ENCODE measurements around the gene RELB. TPM values are rescaled to one million over a fixed set of nuclear protein-coding genes. Genes with fewer than 3 reads are reported as not detected.

Gene RELB
- total RNA-seq, 4 donors from 2014 or later: 8.4 to 21.5 (median 12.9) TPM

DNA sequence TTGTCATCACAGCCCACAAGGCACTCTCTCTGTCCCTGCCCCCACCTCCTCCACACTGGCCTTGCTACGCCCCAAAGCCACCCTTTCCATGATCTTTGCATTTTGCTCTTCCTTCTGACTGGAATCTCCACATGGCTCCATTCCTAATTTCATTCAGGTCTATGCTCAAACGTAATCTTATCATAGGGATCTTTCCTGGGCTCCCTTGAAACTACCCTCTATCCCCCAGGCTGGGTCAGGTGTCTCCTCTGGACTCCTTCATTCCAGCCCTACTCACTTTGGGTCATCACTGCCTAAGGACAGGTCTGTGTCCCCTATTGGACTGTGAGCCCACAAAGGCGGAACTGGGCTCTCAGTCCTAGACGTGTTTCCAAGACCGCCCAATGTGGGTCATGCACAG is 80.9 kb downstream of the RELB start:
- in situ Hi-C loops (cut with MboI; ENCODE audit: low sequenced_read_pairs in 4 of 4): no loop called here

DNA sequence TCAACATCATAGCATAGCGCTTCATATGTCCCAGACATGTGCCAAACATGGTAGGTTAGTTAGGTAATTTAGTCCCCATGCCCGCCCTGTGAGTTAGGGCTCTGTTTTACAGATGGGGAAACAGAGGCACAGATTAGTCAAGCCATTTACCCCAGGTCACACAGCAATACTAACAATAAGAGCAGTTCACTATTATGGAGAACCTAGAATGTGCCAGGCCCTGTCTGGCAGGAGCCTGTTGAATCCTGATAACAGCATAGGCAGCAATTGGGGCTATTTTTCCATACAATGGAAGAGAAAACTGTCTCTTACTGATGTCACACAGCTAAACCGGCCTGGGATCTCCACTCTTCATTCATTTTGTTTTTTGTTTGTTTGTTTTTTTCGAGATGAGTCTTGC is 85.2 kb downstream of the RELB start:
- Histone ChIP-seq H3K4me1 (peaks cover 8% of the 10 kb centered on the region in 2 donors), H3K4me3 (no peak overlapping the region), H3K27ac (no peak overlapping the region), H3K27me3 (no peaks in the 10 kb centered on the region), H3K9me3 (no peaks in the 10 kb centered on the region), H3K36me3 (peaks cover 0 to 26% of the 10 kb centered on the region in 2 donors)
- ATAC-seq: no peak
- DNase-seq: no peak
- in situ Hi-C loops (cut with MboI; ENCODE audit: low sequenced_read_pairs in 4 of 4): no loop called here
- TF ChIP-seq, protein P1, sequence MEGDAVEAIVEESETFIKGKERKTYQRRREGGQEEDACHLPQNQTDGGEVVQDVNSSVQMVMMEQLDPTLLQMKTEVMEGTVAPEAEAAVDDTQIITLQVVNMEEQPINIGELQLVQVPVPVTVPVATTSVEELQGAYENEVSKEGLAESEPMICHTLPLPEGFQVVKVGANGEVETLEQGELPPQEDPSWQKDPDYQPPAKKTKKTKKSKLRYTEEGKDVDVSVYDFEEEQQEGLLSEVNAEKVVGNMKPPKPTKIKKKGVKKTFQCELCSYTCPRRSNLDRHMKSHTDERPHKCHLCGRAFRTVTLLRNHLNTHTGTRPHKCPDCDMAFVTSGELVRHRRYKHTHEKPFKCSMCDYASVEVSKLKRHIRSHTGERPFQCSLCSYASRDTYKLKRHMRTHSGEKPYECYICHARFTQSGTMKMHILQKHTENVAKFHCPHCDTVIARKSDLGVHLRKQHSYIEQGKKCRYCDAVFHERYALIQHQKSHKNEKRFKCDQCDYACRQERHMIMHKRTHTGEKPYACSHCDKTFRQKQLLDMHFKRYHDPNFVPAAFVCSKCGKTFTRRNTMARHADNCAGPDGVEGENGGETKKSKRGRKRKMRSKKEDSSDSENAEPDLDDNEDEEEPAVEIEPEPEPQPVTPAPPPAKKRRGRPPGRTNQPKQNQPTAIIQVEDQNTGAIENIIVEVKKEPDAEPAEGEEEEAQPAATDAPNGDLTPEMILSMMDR (IDR thresholded peaks at IDR 0.05 in 4 of 5, conservative IDR thresholded peaks at IDR 0.05 in 1 of 5): no peak
- TF ChIP-seq POLR2A (IDR thresholded peaks at IDR 0.05): no peak
- intact Hi-C loops (cut with DNase I; ENCODE audit: low total_unique reads): no loop called here

More for the DNA sequence above, 80.9 kb downstream of the RELB start:
- ATAC-seq: no peak
- Histone ChIP-seq H3K27me3 (no peaks in the 10 kb centered on the region), H3K27ac (no peak overlapping the region), H3K4me3 (no peak overlapping the region), H3K36me3 (peaks cover 0 to 18% of the 10 kb centered on the region in 2 donors), H3K9me3 (no peaks in the 10 kb centered on the region), H3K4me1 (peaks cover 13 to 14% of the 10 kb centered on the region in 2 donors)
- DNase-seq: no peak
- TF ChIP-seq, protein P1 (IDR thresholded peaks at IDR 0.05 in 4 of 5, conservative IDR thresholded peaks at IDR 0.05 in 1 of 5): no peak
- intact Hi-C loops (cut with DNase I; ENCODE audit: low total_unique reads): no loop called here

DNA sequence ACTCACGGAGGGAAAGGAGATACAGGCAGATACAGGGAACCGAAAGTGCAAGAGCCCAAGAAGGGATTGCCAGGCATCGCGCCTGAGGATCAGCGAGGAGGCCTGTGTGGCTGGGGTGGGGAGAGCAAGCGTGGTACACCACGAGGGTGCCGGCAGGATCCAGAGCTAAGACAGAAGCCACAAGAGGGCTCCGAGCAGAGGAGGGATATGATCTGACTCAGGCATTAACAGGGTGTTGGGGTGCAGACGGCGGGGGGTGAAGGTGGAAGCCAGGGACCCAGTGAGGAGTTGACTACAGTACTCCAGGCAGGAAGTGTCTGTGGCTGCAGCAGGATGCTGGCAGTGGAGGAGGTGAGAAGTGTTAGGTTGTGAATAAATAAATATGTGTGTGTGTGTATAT is 86.3 kb downstream of the RELB start:
- H3K36me3 ChIP-seq: peaks cover 0 to 21% of the 10 kb centered on the region in 2 donors
- H3K4me3 ChIP-seq: no peak overlapping the region
- intact Hi-C loops (cut with DNase I; ENCODE audit: low total_unique reads): no loop called here
- ATAC-seq (no peak), DNase-seq (no peak)
- peaks cover 8 to 13% of the 10 kb centered on the region in 2 donors for H3K4me1 ChIP-seq
- no peaks in the 10 kb centered on the region for H3K9me3 ChIP-seq
- H3K27ac ChIP-seq: no peak overlapping the region
- H3K27me3 ChIP-seq: no peaks in the 10 kb centered on the region
- TF ChIP-seq, protein P1 (IDR thresholded peaks at IDR 0.05 in 4 of 5, conservative IDR thresholded peaks at IDR 0.05 in 1 of 5): no peak
- TF ChIP-seq POLR2A (IDR thresholded peaks at IDR 0.05): no peak
- in situ Hi-C loops (cut with MboI; ENCODE audit: low sequenced_read_pairs in 4 of 4): no loop called here

Other genes with a start within 250 kb of the RELB start
- under 1 TPM in 1 of 4 donors, not detected in 3; 0.49 TPM for gene CBLC, start 223.6 kb upstream of the RELB start, total RNA-seq
- gene BCAM, start 192.4 kb upstream of the RELB start, total RNA-seq: 10 to 100 TPM; 10.2 to 24.6 (median 23.6) TPM
- 10 to 100 TPM; 10.3 to 20.8 (median 16.7) TPM for gene NECTIN2, start 155.2 kb upstream of the RELB start, total RNA-seq
- gene TOMM40, start 110.2 kb upstream of the RELB start, total RNA-seq: 100 to 1,000 TPM in 1 of 4 donors, 10 to 100 TPM in 3; 75.1 to 148 (median 86.0) TPM
- 10 to 100 TPM; 18.9 to 36.5 (median 29.1) TPM for gene APOE, start 95.7 kb upstream of the RELB start, total RNA-seq
- gene APOC1, start 86.9 kb upstream of the RELB start, total RNA-seq: 10 to 100 TPM in 1 of 4 donors, 1 to 10 TPM in 3; 1.1 to 18.7 (median 7.9) TPM
- not detected for gene APOC4, start 59.2 kb upstream of the RELB start, total RNA-seq
- 10 to 100 TPM in 1 of 4 donors, 1 to 10 TPM in 1, not detected in 2; 8.9 to 24.0 TPM for gene APOC2, start 55.4 kb upstream of the RELB start, total RNA-seq
- gene CLPTM1, start 46.1 kb upstream of the RELB start, total RNA-seq: 100 to 1,000 TPM in 1 of 4 donors, 10 to 100 TPM in 3; 61.3 to 116 (median 89.4) TPM
- gene CLASRP, start 37.6 kb downstream of the RELB start, total RNA-seq: 100 to 1,000 TPM in 2 of 4 donors, 10 to 100 TPM in 2; 28.8 to 121 (median 91.5) TPM
- gene ZNF296, start 75.0 kb downstream of the RELB start, total RNA-seq: not detected
- gene GEMIN7, start 77.8 kb downstream of the RELB start, total RNA-seq: 10 to 100 TPM; 18.6 to 33.4 (median 27.9) TPM
- 10 to 100 TPM; 30.5 to 51.1 (median 39.7) TPM for gene PPP1R37, start 91.7 kb downstream of the RELB start, total RNA-seq
- under 1 TPM in 1 of 4 donors, not detected in 3; 0.16 TPM for gene NKPD1, start 159.5 kb downstream of the RELB start, total RNA-seq
- 10 to 100 TPM; 18.4 to 29.2 (median 24.8) TPM for gene TRAPPC6A, start 176.8 kb downstream of the RELB start, total RNA-seq
- gene BLOC1S3, start 177.3 kb downstream of the RELB start, total RNA-seq: 10 to 100 TPM in 1 of 4 donors, 1 to 10 TPM in 3; 1.9 to 14.9 (median 5.8) TPM
- gene EXOC3L2, start 243.9 kb downstream of the RELB start, total RNA-seq: under 1 TPM in 2 of 4 donors, not detected in 2; 0.46 to 0.55 TPM
- gene MARK4, start 249.8 kb downstream of the RELB start, total RNA-seq: 10 to 100 TPM; 12.2 to 42.5 (median 22.1) TPM

Measured in gastrocnemius medialis (tissue), 4 donors.